Colonic mucosa (tissue), 4 donors: ENCODE data around the gene ECE2. TPM values are rescaled to one million over a fixed set of nuclear protein-coding genes. Genes with fewer than 3 reads are reported as not detected.
A peak's percentile ranks its signal among the peaks of the same experiment; 100 is the strongest.

Source experiments
- DNase-seq: peaks from one replicate; pipeline ENCODE4 v3.0.0-alpha.2; 2020
- H3K27ac ChIP-seq: fragments of 200-600 bp; one replicate; pipeline ENCODE4 v1.8.0; 2021
- H3K27me3 ChIP-seq: fragments of 200-600 bp; one replicate; pipeline ENCODE4 v1.8.0; 2021
- H3K36me3 ChIP-seq: fragments of 200-600 bp; one replicate; pipeline ENCODE4 v1.8.0; 2021
- H3K4me1 ChIP-seq: fragments of 200-600 bp; one replicate; pipeline ENCODE4 v1.8.0; 2021; ENCODE audit warnings: mild to moderate bottlenecking
- H3K4me3 ChIP-seq: fragments of 200-600 bp; one replicate; pipeline ENCODE4 v1.8.0; 2021
- H3K9ac ChIP-seq, 2 donors: one replicate each; pipeline ENCODE4 v1.7.0; 2013; ENCODE audit warnings: control low read depth in 2 of 2, low read depth in 2 of 2, low read length in 2 of 2
- H3K9me3 ChIP-seq: fragments of 200-600 bp; one replicate; pipeline ENCODE4 v1.8.0; 2021
- intact Hi-C: fragments of 100-400 bp; cut with DNase I; formaldehyde crosslinking; loops from one replicate; pipeline ENCODE4 v1.14.1; 2022
- total RNA-seq, 2 donors: library from RNA; stranded (reverse); fragmentation: NEBNext Ultra II Directional in 1 of 2; extraction: Animal tissue kit (Norgen Biotek cat#: 25700) in 1 of 2; gene quantifications; one replicate each; pipeline ENCODE4 v1.2.1, GENCODE V29; 2021
- TF ChIP-seq, protein P1 (sequence below): fragments of 200-600 bp; IDR thresholded peaks from one replicate; pipeline ENCODE4 v1.8.0; 2022; ENCODE audit warnings: antibody characterized with exemption, mild to moderate bottlenecking
- donor health status: healthy.
- donor health status: DM: no; HTN: no; CAD: no.
- donor health status: DM: no; HTN: no; CAD: no.

The ECE2 gene
- total RNA-seq, 2 donors from 2014 or later = 0.37 TPM; not detected in 1

- no peaks in the 10 kb centered on the region for H3K27me3 ChIP-seq
- intact Hi-C loops = no loop called here
- no peak for DNase-seq
- H3K4me1 ChIP-seq = no peaks in the 10 kb centered on the region
- H3K27ac ChIP-seq = no peak overlapping the region
- no peaks in the 10 kb centered on the region for H3K9me3 ChIP-seq
- peaks cover 40% of the 10 kb centered on the region for H3K36me3 ChIP-seq
- no peak overlapping the region for H3K9ac ChIP-seq
- TF ChIP-seq, protein P1, sequence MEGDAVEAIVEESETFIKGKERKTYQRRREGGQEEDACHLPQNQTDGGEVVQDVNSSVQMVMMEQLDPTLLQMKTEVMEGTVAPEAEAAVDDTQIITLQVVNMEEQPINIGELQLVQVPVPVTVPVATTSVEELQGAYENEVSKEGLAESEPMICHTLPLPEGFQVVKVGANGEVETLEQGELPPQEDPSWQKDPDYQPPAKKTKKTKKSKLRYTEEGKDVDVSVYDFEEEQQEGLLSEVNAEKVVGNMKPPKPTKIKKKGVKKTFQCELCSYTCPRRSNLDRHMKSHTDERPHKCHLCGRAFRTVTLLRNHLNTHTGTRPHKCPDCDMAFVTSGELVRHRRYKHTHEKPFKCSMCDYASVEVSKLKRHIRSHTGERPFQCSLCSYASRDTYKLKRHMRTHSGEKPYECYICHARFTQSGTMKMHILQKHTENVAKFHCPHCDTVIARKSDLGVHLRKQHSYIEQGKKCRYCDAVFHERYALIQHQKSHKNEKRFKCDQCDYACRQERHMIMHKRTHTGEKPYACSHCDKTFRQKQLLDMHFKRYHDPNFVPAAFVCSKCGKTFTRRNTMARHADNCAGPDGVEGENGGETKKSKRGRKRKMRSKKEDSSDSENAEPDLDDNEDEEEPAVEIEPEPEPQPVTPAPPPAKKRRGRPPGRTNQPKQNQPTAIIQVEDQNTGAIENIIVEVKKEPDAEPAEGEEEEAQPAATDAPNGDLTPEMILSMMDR = no peak
- no peak overlapping the region for H3K4me3 ChIP-seq
Observed at GRCh38 chr3:184332370-184333090, 56.7 kb downstream of the ECE2 start.

- no peaks in the 10 kb centered on the region for H3K4me1 ChIP-seq
Observed at GRCh38 chr3:184333190-184333589, 57.4 kb downstream of the ECE2 start.

DNA sequence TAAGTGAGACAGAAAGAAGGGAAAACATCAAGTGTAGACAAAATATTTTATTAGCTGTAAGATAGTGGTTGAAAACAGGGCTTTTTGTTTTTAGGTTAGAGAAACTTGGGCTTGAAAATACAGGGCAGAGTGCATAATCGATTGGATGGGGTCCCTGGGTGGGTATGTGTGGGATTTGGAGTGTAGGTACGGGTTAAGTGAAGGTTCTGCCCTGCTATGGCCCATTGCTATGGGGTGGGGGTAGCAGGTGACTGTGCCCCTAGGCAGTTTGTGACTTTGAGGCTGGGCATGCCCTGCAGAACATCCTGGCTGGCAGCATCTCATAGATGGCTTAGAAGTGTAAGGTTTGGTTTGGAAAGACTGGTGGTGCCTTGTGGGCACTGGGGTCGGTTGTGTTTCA is 57.9 kb downstream of the ECE2 start:
- no peaks in the 10 kb centered on the region for H3K9me3 ChIP-seq
- no peaks in the 10 kb centered on the region for H3K27me3 ChIP-seq
- no peak overlapping the region for H3K9ac ChIP-seq
- no peak overlapping the region for H3K4me3 ChIP-seq
- H3K36me3 ChIP-seq = peaks cover 36% of the 10 kb centered on the region
- intact Hi-C loops = no loop called here
- no peak overlapping the region for H3K27ac ChIP-seq
- TF ChIP-seq, protein P1 = no peak
- H3K4me1 ChIP-seq = no peaks in the 10 kb centered on the region
- DNase-seq = no peak

More at GRCh38 chr3:184333190-184333589, 57.4 kb downstream of the ECE2 start:
- TF ChIP-seq, protein P1 = no peak
- Histone ChIP-seq H3K4me3 (no peak overlapping the region), H3K27ac (no peak overlapping the region), H3K9me3 (no peaks in the 10 kb centered on the region), H3K27me3 (no peaks in the 10 kb centered on the region), H3K9ac (no peak overlapping the region), H3K36me3 (peaks cover 36% of the 10 kb centered on the region)
- DNase-seq = no peak
- intact Hi-C loops = no loop called here

- Histone ChIP-seq H3K27ac (peak overlapping the region; percentile 78), H3K9me3 (no peaks in the 10 kb centered on the region), H3K36me3 (peaks cover 30% of the 10 kb centered on the region), H3K4me1 (no peaks in the 10 kb centered on the region), H3K4me3 (no peak overlapping the region), H3K27me3 (no peaks in the 10 kb centered on the region), H3K9ac (no peak overlapping the region)
- intact Hi-C loops = no loop called here
- TF ChIP-seq, protein P1 = no peak
- DNase-seq = no peak
Observed at GRCh38 chr3:184334470-184335158, 58.8 kb downstream of the ECE2 start.

DNA sequence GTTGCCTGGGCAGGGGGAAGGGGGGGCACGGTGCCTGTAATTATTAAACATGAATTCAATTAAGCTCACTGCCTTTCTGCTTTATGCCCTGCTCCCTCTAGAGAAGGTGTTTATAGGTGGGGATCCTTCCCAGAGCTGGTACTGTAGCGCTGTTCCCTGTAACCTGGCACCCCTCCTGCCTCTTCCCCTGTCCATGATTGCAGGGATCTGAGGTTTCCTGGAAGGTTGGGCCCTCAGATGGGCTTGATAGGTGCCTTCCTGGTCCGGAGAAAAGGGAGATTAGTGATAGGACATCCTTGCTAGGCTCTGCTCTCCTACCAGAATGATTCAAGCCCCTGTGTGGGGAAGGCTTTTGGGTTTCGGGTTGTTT is 59.5 kb downstream of the ECE2 start:
- DNase-seq = no peak
- no peak overlapping the region for H3K4me3 ChIP-seq
- H3K27ac ChIP-seq = peak overlapping the region; percentile 78
- H3K27me3 ChIP-seq = no peaks in the 10 kb centered on the region
- H3K4me1 ChIP-seq = no peaks in the 10 kb centered on the region
- peaks cover 28% of the 10 kb centered on the region for H3K36me3 ChIP-seq
- TF ChIP-seq, protein P1 = no peak
- peak overlapping the region; percentile 37 to 81 for H3K9ac ChIP-seq
- intact Hi-C loops = no loop called here
- H3K9me3 ChIP-seq = no peaks in the 10 kb centered on the region
